ENCODE data around the gene PLEKHM2.

GRCh38 chr1:15687446-15687845 is 3.3 kb downstream of the PLEKHM2 start:
- TF ChIP-seq CTCF (IDR thresholded peaks at IDR 0.05) (no peak), TP53 (CRISPR knock-in tag; IDR thresholded peaks at IDR 0.05) (no peak), ESRRA (CRISPR knock-in tag; IDR thresholded peaks at IDR 0.05; ENCODE audit: borderline replicate concordance) (no peak), PRDM15 (CRISPR knock-in tag; IDR thresholded peaks at IDR 0.05) (no peak), RORB (CRISPR knock-in tag; IDR thresholded peaks at IDR 0.05) (no peak), MAX (CRISPR knock-in tag; IDR thresholded peaks at IDR 0.05) (no peak), MLX (CRISPR knock-in tag; IDR thresholded peaks at IDR 0.05) (no peak), ZNF532 (CRISPR knock-in tag; IDR thresholded peaks at IDR 0.05; ENCODE audit: borderline replicate concordance) (no peak), ETV6 (CRISPR knock-in tag; IDR thresholded peaks at IDR 0.05) (no peak), ZBTB21 (CRISPR knock-in tag; IDR thresholded peaks at IDR 0.05; ENCODE audit: borderline replicate concordance) (no peak), NFYB (CRISPR knock-in tag; conservative IDR thresholded peaks at IDR 0.05; ENCODE audit: low read depth) (no peak)

Data from WTC11 (cell line).